Measurements from ENCODE around the gene PDGFC. TPM values are rescaled to one million over a fixed set of nuclear protein-coding genes. Genes with fewer than 3 reads are reported as not detected.

The PDGFC gene
- total RNA-seq, 1 donor, result 184 TPM

DNA sequence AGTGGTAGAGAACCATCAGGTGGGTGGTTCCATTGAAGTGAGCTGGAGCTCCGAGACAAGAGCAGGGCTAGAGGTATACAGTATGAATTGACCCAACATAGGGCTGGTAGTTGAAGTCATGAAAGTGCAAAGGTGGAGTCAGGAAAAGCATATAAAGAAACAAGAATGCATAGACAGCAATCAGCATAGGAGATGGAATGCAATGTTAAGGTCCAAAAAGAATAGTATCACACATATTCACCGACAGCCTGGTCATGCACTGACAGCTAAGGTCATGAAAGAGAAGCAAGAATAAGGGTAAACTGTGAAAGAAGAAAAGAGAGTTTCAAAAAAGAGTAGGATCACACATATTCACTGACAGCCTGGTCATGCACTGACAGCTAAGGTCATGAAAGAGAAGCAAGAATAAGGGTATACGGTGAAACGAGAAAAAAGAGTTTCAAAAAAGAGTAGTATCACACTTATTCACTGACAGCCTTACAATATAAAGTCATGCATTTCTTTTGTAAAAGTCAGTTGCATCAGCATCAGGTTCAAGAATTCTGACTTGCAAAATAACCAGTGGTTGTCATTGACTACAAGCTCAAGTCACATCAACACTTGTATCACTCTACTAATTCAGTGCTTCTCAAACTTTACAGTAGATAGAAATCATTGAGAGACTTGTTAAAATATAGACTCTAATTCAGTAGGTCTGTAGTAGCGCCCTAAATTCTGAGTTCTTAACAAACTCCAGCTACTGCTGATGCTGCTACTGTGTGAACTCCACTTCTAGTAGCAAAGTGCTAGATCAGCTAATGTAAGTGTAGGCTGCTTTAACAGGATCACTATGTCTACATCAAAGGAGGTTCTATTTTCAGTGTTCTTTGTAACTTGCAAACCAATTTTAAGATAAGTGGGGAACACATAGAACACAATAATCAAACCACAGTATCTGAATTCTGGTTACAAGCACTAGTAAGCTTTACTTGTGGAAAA lies 221.9 kb downstream of the PDGFC start:
- TF ChIP-seq, protein P1, sequence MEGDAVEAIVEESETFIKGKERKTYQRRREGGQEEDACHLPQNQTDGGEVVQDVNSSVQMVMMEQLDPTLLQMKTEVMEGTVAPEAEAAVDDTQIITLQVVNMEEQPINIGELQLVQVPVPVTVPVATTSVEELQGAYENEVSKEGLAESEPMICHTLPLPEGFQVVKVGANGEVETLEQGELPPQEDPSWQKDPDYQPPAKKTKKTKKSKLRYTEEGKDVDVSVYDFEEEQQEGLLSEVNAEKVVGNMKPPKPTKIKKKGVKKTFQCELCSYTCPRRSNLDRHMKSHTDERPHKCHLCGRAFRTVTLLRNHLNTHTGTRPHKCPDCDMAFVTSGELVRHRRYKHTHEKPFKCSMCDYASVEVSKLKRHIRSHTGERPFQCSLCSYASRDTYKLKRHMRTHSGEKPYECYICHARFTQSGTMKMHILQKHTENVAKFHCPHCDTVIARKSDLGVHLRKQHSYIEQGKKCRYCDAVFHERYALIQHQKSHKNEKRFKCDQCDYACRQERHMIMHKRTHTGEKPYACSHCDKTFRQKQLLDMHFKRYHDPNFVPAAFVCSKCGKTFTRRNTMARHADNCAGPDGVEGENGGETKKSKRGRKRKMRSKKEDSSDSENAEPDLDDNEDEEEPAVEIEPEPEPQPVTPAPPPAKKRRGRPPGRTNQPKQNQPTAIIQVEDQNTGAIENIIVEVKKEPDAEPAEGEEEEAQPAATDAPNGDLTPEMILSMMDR (IDR thresholded peaks at IDR 0.05; ENCODE audit: insufficient read depth, low read depth, low read length), result no peak
- no peak for DNase-seq (ENCODE audit: low read depth)
- no peak overlapping the region for H3K4me3 ChIP-seq (ENCODE audit: low read depth, low read length)

DNA sequence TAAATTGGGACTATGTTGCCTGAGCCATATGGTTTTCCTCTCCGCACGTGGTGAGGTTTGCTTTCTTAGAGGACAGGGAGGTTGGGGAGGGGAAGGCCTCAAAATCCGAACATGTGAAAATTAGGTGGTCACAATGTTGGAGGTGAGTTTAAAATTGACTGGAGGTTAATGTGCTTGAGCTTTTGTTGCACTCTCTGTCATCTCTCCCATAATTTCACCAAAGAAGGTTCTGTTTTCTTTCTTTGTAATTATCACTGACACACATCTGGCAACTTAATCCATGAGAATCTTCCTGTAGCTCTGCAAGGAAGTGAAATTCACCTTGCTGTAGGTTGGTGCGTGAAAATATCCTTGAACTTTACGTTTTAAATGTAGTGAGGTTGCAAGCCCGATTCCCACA lies 225.5 kb downstream of the PDGFC start:
- TF ChIP-seq, protein P1 (IDR thresholded peaks at IDR 0.05; ENCODE audit: insufficient read depth, low read depth, low read length), result no peak
- DNase-seq (ENCODE audit: low read depth), result peak; percentile 21
- H3K4me3 ChIP-seq (ENCODE audit: low read depth, low read length), result no peak overlapping the region

- no peak overlapping the region for H3K4me3 ChIP-seq (ENCODE audit: low read depth, low read length)
- no peak for DNase-seq (ENCODE audit: low read depth)
- TF ChIP-seq, protein P1 (IDR thresholded peaks at IDR 0.05; ENCODE audit: insufficient read depth, low read depth, low read length), result no peak
Observed at GRCh38 chr4:156738766-156739165, 232.8 kb downstream of the PDGFC start.

- TF ChIP-seq, protein P1 (IDR thresholded peaks at IDR 0.05; ENCODE audit: insufficient read depth, low read depth, low read length), result no peak
- H3K4me3 ChIP-seq (ENCODE audit: low read depth, low read length), result no peak overlapping the region
- no peak for DNase-seq (ENCODE audit: low read depth)
Observed at GRCh38 chr4:156734965-156735895, 236.4 kb downstream of the PDGFC start.

DNA sequence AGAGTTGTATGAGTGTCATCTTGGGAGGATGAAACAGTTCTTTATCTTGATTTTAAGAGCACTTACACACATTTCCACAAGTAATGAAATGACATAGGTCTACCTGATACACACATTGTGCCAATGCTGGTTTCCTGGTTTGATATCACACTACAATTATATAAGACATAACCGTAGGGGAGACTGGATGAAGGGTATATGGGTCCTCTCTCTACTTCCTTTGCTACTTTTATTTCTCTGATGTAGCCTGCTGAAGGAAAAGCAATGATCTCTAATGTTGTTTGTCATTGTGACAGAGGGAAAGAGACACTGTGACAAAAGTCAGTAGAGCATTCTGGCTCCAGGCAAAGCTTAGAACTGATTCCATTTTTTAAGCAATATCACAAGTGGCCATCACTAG lies 238.0 kb downstream of the PDGFC start:
- TF ChIP-seq, protein P1 (IDR thresholded peaks at IDR 0.05; ENCODE audit: insufficient read depth, low read depth, low read length), result no peak
- no peak for DNase-seq (ENCODE audit: low read depth)

DNA sequence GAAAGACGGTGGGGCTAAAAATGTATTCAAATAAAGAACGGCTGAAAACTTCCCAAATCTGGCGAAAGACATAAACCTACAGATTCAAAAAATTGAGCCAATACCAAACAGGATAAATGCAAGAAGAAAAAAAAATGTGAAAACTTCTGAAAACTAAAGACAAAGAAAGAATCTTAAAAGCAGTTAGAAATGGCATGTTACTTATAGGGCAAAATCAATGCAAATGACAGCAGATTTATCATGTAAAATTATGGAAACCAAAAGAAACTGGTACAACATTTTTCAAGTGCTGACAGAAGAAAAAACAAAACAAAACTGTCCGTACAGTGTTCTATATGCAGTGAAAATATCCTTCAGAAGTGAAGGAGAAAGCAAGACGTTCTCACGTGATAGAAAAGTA lies 239.0 kb downstream of the PDGFC start:
- no peak for DNase-seq (ENCODE audit: low read depth)
- TF ChIP-seq, protein P1 (IDR thresholded peaks at IDR 0.05; ENCODE audit: insufficient read depth, low read depth, low read length), result no peak
- no peak overlapping the region for H3K4me3 ChIP-seq (ENCODE audit: low read depth, low read length)

More for the DNA sequence above, 238.0 kb downstream of the PDGFC start:
- no peak overlapping the region for H3K4me3 ChIP-seq (ENCODE audit: low read depth, low read length)
